GM10266 (cell line): Measurements from ENCODE around the gene SMIM26.

Experiments used
- DNase-seq: peaks from one replicate; pipeline ENCODE4 v3.0.0; 2012; ENCODE audit errors: extremely low spot score
- TF ChIP-seq, protein P1 (sequence below): IDR thresholded peaks from 2 replicates; pipeline ENCODE4 v1.5.1; 2012; ENCODE audit warnings: mild to moderate bottlenecking, low read depth; ENCODE audit not compliant: control insufficient read depth, insufficient read depth; ENCODE audit errors: missing control alignments

Gene SMIM26

DNA sequence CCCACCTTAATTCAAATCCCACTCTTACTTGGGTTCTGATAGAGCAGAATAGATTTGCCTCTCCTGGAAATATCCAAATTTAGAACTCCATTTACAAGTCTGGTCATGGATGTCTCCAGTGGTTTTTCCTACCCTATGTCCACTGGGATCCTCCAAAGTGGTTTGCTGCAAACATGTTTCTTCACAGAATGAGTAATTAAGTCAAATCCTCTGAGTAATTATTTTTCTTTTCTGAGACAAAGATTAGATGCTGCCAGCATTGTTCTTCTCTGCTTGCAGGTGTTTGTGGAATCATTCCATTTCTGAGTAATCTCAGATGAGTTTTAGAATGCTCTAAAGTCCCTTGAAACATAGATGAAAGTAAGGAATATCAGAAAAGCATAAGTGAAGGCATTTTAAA, 42.5 kb downstream of the SMIM26 start:
- TF ChIP-seq, protein P1, sequence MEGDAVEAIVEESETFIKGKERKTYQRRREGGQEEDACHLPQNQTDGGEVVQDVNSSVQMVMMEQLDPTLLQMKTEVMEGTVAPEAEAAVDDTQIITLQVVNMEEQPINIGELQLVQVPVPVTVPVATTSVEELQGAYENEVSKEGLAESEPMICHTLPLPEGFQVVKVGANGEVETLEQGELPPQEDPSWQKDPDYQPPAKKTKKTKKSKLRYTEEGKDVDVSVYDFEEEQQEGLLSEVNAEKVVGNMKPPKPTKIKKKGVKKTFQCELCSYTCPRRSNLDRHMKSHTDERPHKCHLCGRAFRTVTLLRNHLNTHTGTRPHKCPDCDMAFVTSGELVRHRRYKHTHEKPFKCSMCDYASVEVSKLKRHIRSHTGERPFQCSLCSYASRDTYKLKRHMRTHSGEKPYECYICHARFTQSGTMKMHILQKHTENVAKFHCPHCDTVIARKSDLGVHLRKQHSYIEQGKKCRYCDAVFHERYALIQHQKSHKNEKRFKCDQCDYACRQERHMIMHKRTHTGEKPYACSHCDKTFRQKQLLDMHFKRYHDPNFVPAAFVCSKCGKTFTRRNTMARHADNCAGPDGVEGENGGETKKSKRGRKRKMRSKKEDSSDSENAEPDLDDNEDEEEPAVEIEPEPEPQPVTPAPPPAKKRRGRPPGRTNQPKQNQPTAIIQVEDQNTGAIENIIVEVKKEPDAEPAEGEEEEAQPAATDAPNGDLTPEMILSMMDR = no peak
- DNase-seq = no peak

DNA sequence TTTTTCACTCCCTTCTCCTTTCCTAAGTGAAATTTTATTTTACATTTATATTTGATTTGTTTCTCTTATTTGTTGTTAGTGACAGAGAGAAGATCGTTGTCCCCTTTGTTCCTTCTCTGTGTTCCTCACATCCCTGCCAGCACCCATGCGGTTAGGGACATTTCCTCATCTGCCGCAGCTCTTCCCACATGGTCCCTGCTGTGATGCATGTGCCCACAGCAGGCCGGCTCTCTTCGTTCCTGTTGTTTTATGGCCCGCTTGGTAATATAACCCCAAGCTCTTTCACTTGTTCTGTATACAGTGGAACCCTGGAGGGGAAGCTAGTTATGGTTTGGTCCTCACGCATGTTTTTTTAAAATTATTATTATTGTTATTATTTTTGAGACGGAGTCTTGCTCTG, 44.3 kb downstream of the SMIM26 start:
- TF ChIP-seq, protein P1 = no peak

DNA sequence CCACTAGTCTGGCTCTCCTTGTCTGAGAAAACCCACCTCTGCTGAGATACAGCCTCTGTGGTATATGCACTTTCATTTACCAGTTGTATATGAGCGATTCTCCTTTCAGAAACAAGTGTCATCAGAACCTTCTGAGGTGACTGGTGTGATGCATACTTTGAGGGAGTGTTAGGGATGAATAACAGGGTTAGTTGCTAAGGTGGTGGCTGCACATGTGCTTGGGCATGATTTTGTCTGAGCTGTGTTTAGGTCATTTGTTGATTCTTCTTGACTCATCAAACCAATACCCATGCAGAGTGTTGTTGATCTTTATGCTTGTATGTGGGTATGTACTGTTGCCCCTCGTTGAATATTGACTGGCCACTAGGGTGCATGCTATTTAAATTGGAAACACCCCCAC, 46.3 kb downstream of the SMIM26 start:
- no peak for DNase-seq
- TF ChIP-seq, protein P1 = no peak

More for the DNA sequence above, 44.3 kb downstream of the SMIM26 start:
- DNase-seq = no peak

DNA sequence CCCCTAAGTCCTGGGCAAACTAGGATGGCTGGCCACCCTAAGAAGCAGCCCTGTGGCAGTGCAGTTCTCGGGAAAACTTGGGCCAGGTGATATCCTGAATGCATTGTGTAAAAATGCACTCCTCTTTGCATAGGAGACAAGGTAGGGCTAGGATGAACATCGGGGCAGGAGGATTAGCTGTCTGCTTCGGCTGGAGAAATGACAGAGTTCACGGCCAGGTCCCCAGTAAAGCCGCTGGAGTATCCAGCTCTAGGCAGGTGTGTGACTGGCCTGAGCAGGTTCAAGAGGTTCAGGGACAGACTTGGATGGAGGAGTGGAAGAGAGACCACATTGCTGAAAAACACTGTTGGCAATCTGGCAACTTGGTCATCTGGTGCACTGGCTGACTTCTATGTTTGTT, 47.0 kb downstream of the SMIM26 start:
- TF ChIP-seq, protein P1 = no peak
- DNase-seq = no peak

DNA sequence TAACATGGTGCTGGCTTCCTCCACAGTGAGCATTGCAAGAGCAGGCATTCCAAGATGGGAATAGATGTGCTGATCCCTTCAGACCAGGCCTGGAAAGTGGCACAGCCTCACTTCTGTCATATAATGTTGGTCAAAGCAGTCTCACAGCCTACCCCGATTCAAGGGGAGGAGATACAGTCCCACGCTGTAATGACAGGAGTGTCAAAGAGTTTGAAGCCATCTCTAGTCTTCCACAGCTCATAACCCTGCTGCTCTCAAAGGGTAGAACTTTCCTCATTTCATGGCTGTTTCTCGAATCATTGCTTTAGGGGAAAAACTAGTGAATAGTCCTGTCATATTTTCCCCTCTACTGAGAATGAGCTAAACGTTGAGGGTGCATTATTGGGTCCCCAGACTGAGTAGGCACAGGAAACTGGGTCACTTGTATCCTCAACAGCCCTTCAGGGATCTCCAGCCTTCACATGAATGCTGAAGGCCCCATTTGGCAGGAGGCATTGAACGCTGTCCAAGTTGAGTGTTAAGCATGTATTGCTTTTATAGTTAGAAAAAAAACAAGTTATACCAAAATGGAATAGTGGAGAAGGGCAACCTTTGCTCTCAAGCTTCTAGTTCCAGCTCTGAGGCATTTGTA, 47.9 kb downstream of the SMIM26 start:
- DNase-seq = no peak
- TF ChIP-seq, protein P1 = no peak
